ENCODE measurements around the gene BRD7.

- TF ChIP-seq EZH2 (IDR thresholded peaks at IDR 0.05) (no peak), POLR2AphosphoS5 (IDR thresholded peaks at IDR 0.05; ENCODE audit: borderline replicate concordance, low read depth, low read length) (no peak), FOXP2 (optimal IDR thresholded peaks at IDR 0.05; ENCODE audit: control extremely low read depth, extremely low read length, insufficient read depth) (no peak)
Measured at GRCh38 chr16:50384500-50385135, 15.8 kb upstream of the BRD7 start.
